Suprapubic skin (tissue), 3 donors: Measurements from ENCODE around the gene C1R.

Experiments
- EP300 ChIP-seq: sonication (generic); formaldehyde crosslinking; IDR thresholded peaks from one replicate; pipeline ENCODE4 v1.6.1; 2017; ENCODE audit warnings: antibody characterized with exemption
- TF ChIP-seq, protein P1 (sequence below), 2 donors: fragments of 200-600 bp in 1 of 2; fragments of 450-650 bp in 1 of 2; sonication (generic) in 1 of 2; IDR thresholded peaks; one replicate each; pipeline ENCODE4 v1.5.1; 2016 to 2019; ENCODE audit warnings: antibody characterized with exemption in 2 of 2, mild to moderate bottlenecking in 1 of 2, moderate library complexity in 1 of 2

DNA sequence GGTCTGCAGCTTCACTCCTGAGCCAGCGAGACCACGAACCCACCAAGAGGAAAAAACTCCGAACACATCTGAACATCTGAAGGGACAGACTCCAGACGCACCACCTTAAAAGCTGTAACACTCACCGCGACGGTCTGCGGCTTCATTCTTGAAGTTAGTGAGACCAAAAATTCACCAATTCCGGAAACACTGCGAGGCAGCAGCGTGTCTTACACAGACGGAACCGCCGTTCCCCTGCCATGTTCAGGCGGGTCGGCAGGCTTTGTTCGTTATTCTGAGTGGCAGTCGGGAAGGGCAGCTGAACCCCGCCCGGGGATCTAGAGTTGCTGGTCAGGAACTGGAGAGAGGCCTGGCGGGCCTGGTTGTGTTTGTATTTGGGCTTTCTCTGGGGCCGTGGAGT is 53.7 kb downstream of the C1R start:
- TF ChIP-seq, protein P1, sequence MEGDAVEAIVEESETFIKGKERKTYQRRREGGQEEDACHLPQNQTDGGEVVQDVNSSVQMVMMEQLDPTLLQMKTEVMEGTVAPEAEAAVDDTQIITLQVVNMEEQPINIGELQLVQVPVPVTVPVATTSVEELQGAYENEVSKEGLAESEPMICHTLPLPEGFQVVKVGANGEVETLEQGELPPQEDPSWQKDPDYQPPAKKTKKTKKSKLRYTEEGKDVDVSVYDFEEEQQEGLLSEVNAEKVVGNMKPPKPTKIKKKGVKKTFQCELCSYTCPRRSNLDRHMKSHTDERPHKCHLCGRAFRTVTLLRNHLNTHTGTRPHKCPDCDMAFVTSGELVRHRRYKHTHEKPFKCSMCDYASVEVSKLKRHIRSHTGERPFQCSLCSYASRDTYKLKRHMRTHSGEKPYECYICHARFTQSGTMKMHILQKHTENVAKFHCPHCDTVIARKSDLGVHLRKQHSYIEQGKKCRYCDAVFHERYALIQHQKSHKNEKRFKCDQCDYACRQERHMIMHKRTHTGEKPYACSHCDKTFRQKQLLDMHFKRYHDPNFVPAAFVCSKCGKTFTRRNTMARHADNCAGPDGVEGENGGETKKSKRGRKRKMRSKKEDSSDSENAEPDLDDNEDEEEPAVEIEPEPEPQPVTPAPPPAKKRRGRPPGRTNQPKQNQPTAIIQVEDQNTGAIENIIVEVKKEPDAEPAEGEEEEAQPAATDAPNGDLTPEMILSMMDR (IDR thresholded peaks at IDR 0.05): no peak
- TF ChIP-seq EP300: no peak
